Adipocyte (in vitro differentiated cells): Measurements from ENCODE around the gene ZNF462.

Source experiments
- DNase-seq: peaks from one replicate; pipeline ENCODE4 v3.0.0-alpha.2; 2015; ENCODE audit warnings: low read depth
- H3K27me3 ChIP-seq: replicated peaks from 2 replicates; pipeline ENCODE4 v1.7.0; 2013; ENCODE audit warnings: mild to moderate bottlenecking, low read length, moderate library complexity; ENCODE audit not compliant: control insufficient read depth, insufficient read depth
- H3K36me3 ChIP-seq: 2 replicates; pipeline ENCODE4 v1.7.0; 2013; ENCODE audit warnings: low read length, mild to moderate bottlenecking, moderate library complexity; ENCODE audit not compliant: control insufficient read depth, insufficient read depth, severe bottlenecking
- H3K4me1 ChIP-seq: 2 replicates; pipeline ENCODE4 v1.7.0; 2013; ENCODE audit warnings: mild to moderate bottlenecking, low read length, moderate library complexity; ENCODE audit not compliant: control insufficient read depth, insufficient read depth
- H3K4me3 ChIP-seq: 2 replicates; pipeline ENCODE4 v1.7.0; 2013; ENCODE audit warnings: mild to moderate bottlenecking, low read length, moderate library complexity
- H3K9ac ChIP-seq: 2 replicates; pipeline ENCODE4 v1.7.0; 2013; ENCODE audit warnings: mild to moderate bottlenecking, low read length, moderate library complexity
- H3K9me3 ChIP-seq: 2 replicates; pipeline ENCODE4 v1.7.0; 2013; ENCODE audit warnings: mild to moderate bottlenecking, low read length, moderate library complexity; ENCODE audit not compliant: control insufficient read depth

Gene ZNF462

DNA sequence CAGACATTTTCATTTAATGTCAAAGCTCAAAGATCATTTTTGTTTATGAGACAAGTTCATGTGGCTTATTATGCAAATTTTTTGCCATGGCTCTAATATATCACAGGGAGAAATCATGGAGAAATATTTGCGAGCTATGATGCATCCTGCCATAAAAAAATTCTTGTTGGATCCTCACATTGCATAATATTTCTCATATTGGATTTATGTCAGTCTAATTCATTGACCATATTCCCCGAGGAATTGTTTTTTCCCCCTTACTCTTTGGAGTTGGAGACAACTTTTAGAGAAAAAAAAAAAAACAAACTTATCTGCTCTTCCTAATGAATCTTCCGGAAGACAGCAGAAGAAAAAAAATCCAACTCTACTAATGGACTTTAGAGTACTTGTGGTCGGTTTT is 4.3 kb downstream of the ZNF462 start:
- H3K4me3 ChIP-seq = peak overlapping the region; percentile 37
- no peaks in the 10 kb centered on the region for H3K27me3 ChIP-seq
- no peak for DNase-seq
- H3K36me3 ChIP-seq = no peaks in the 10 kb centered on the region
- no peak overlapping the region for H3K9ac ChIP-seq
- H3K4me1 ChIP-seq = peaks cover 62% of the 10 kb centered on the region
- H3K9me3 ChIP-seq = no peaks in the 10 kb centered on the region

DNA sequence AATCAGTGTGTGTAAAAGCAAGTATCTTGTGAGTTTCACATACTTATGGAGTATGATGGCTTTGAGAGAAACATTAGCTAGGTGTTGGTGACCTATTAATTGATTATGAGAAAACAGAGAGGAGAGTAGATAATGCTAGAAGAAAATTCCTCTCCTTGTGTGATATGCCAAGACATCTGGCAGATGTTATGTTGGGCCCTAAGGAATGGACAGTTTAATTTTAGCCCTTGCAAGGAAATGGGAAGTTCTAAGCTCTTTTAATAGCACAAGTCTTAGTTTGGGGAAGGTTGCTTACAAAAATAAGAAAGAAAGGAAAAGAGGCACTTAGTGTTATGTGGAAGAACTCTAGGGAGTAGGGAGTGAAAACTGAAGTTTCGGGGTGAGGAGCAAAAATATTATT is 5.1 kb downstream of the ZNF462 start:
- H3K9me3 ChIP-seq = no peaks in the 10 kb centered on the region
- peaks cover 70% of the 10 kb centered on the region for H3K4me1 ChIP-seq
- no peak for DNase-seq
- no peaks in the 10 kb centered on the region for H3K36me3 ChIP-seq
- H3K4me3 ChIP-seq = peak overlapping the region; percentile 37
- no peaks in the 10 kb centered on the region for H3K27me3 ChIP-seq
- peak overlapping the region; percentile 59 for H3K9ac ChIP-seq

DNA sequence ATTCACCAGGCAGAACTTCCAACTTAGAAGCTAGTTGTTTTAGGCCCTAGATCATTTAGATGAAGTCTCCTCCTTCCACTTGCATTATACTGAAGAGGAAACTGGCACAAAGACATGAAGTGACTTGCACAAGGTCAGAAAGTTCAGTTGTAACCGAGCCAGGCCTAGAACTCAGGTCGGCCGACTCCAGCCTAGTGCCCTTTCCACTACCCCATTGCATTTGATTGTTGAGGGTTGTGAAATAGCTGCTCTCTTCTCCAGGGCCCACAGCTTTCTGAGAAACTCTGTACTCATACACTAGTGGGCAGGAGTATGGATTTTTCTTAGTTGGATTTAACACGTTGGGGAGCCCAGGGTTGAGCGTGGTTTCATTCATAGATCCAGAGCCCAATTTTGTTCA is 5.6 kb downstream of the ZNF462 start:
- Histone ChIP-seq H3K36me3 (no peaks in the 10 kb centered on the region), H3K4me3 (peak overlapping the region; percentile 37), H3K27me3 (no peaks in the 10 kb centered on the region), H3K9ac (peak overlapping the region; percentile 59), H3K4me1 (peaks cover 70% of the 10 kb centered on the region), H3K9me3 (no peaks in the 10 kb centered on the region)
- DNase-seq = peak; percentile 28

DNA sequence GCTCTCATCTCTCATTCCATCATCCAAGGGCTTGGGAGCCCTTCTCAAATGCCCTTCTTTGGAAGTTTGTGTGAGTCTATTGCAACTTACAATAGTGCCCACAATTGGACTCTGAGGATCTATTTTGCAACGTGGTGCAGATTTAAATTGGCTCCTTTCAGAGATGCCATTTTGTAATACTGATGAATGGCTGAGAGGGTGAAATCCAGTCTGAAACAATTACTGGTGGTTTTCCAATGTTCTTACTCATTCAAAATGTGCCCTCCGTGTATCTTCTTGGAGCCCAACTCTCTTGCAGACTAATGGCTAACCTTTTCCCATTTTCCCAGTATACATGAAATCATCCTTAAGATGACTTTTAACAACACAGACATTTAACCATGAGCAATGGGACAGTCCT is 6.1 kb downstream of the ZNF462 start:
- Histone ChIP-seq H3K4me3 (peak overlapping the region; percentile 37), H3K4me1 (peaks cover 70% of the 10 kb centered on the region), H3K9me3 (no peaks in the 10 kb centered on the region), H3K27me3 (no peaks in the 10 kb centered on the region), H3K36me3 (no peaks in the 10 kb centered on the region), H3K9ac (peak overlapping the region; percentile 62)
- DNase-seq = no peak

DNA sequence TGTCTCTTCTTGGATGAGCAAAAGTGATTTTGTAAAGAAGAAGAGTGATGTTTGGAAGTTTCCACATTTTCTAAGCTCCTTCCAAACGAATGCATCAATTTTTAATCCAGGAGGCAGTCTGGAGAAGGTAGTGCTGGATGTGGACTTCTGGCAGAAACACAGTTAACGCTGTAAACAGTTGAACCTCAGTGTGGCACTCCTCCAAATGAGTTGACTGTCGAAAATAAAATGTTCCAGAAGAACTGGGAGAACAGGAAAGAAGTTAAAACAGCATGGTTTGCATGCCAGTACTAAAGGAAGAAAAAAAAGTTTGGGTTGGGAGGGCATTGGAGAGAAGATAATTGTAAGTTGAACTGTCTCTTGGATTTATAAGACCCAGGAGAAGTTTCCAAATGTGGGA is 6.5 kb downstream of the ZNF462 start:
- Histone ChIP-seq H3K9me3 (no peaks in the 10 kb centered on the region), H3K27me3 (no peaks in the 10 kb centered on the region), H3K4me1 (peaks cover 70% of the 10 kb centered on the region), H3K36me3 (no peaks in the 10 kb centered on the region), H3K9ac (peak overlapping the region; percentile 62), H3K4me3 (peak overlapping the region; percentile 37)
- peak; percentile 25 for DNase-seq

DNA sequence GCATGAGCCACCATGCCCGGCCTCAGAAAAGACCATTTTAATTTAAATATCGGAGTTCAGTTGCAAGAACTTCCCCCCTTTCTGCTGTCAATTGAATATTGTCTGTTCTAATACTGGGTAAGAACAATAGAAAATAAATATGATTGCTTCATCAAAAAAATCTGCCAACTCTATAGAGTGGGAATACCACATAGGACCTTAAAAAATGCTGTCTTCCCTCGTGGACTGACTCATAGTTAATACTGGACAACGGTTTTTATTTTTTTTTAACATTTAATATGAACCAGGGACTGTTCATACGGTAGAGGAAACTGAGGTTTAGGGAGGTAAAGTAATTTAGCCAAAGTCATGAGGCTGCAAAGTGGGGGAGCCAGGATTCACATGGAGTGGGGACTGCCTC is 9.7 kb downstream of the ZNF462 start:
- no peak overlapping the region for H3K9ac ChIP-seq
- no peaks in the 10 kb centered on the region for H3K36me3 ChIP-seq
- no peaks in the 10 kb centered on the region for H3K9me3 ChIP-seq
- no peak overlapping the region for H3K4me3 ChIP-seq
- peaks cover 54% of the 10 kb centered on the region for H3K4me1 ChIP-seq
- no peaks in the 10 kb centered on the region for H3K27me3 ChIP-seq
- DNase-seq = no peak

DNA sequence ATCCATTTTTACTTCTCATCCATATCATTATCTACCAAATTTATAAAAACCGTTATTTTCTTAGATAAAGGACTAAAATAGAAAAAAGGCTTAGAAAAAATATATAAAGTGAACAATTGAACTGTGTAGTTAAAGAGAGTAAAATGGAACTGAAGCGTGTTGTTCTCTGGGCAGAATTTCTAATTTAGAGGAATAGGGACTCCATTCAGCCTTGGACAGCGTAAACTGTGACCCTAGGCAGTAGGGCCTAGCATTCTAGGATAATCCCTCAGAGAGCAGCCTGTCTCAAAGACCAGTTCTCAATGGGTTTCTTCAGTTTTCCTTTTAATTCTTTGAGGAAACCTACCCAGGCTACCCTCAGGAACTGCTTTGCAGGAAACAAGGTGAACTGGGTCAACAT is 11.1 kb downstream of the ZNF462 start:
- Histone ChIP-seq H3K9me3 (no peaks in the 10 kb centered on the region), H3K36me3 (no peaks in the 10 kb centered on the region), H3K27me3 (no peaks in the 10 kb centered on the region), H3K9ac (no peak overlapping the region), H3K4me1 (peaks cover 49% of the 10 kb centered on the region), H3K4me3 (no peak overlapping the region)
- DNase-seq = no peak

DNA sequence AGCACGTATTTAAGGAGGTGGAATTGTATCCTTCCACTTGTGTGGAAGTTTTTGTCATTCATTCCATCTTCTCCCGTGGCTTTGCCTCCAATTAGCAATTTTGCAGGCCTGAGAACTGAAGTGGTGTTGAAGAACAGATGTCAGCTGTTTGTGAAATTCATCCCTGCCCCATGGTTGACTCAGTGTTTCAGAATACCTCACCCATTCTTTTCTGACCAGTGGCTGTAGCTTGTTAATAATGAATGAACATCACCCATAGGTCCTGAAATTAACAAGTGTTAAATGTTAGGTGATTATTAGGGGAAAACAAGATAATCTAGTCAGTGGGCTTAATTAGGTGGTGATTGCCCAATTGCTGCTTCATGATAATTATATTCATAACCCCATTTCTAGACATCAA is 11.7 kb downstream of the ZNF462 start:
- Histone ChIP-seq H3K27me3 (no peaks in the 10 kb centered on the region), H3K4me1 (peaks cover 50% of the 10 kb centered on the region), H3K9ac (no peak overlapping the region), H3K4me3 (no peak overlapping the region), H3K36me3 (no peaks in the 10 kb centered on the region), H3K9me3 (no peaks in the 10 kb centered on the region)
- no peak for DNase-seq

DNA sequence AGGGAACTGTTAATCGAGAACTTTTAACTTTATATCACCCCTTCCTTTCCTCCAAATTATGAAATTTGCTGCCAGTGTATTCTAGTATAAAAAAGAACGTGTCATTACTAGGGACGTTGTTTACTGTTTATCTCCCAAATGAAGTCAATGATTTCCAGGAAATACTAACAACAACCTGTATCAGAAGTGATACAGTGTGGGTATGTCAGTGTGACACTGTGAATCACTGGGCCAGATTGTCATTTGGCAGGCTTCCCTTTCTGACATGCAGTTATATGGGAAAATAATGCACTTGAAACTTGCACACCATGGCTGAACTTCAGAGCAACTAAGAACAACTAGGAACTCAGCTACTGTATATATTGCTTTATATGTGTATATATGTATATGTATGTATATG is 12.6 kb downstream of the ZNF462 start:
- DNase-seq = no peak
- no peaks in the 10 kb centered on the region for H3K9me3 ChIP-seq
- no peak overlapping the region for H3K9ac ChIP-seq
- no peaks in the 10 kb centered on the region for H3K36me3 ChIP-seq
- H3K4me1 ChIP-seq = peaks cover 49% of the 10 kb centered on the region
- no peaks in the 10 kb centered on the region for H3K27me3 ChIP-seq
- H3K4me3 ChIP-seq = no peak overlapping the region

DNA sequence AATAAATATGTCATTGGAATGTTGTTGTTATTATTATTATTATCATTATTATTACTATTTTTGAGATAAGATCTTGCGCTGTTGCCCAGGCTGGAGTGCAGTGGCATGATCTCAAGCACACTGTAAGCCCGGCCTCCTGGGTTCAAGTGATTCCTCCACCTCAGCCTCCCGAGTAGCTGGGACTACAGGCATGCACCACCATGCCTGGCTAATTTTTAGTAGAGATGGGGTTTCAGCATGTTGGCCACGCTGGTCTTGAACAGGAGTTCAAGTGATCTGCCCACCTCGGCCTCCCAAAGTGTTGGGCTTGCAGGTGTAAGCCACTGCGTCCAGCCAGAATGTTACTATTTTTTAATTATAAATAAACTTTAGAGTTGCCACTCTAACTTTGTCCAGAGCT is 14.4 kb downstream of the ZNF462 start:
- H3K9me3 ChIP-seq = no peaks in the 10 kb centered on the region
- no peaks in the 10 kb centered on the region for H3K27me3 ChIP-seq
- H3K9ac ChIP-seq = no peak overlapping the region
- no peak for DNase-seq
- peaks cover 43% of the 10 kb centered on the region for H3K4me1 ChIP-seq
- no peak overlapping the region for H3K4me3 ChIP-seq
- no peaks in the 10 kb centered on the region for H3K36me3 ChIP-seq

DNA sequence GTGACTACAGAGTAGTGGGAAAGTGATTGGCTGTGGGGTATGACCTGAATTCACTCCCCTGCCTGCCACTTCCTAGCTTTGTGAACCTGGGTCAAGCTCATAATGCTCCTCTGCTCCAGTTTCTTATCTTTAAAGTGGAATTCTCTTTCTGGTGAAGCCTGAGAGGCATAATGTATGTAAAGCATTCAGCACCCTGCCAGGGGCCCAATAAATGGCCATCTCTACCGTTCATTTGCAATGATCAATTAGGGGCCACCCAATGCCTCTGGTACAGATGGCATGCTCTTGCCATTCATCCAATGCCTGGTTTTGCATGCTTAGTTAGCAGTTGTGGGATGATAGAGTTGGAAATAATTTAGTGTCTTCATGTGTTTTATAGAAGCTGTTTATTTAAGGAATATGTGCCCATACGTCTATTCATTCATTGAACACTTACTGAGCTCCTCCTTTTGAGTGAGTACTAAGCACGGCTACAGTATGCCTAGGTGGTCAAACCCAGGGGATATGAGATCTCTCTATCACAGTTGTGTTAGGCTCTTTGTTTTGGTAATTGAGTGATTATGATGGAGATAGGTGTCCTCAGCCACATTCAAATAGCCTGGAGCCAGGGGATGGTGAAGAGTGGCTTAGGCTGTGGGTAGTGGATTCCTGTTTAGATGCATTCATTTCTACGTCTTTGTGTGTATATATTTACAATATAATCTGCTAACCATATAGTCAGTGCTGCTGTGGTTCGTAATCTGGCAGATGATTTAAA is 15.3 kb downstream of the ZNF462 start:
- no peak for DNase-seq
- Histone ChIP-seq H3K4me1 (peaks cover 36% of the 10 kb centered on the region), H3K9ac (no peak overlapping the region), H3K9me3 (no peaks in the 10 kb centered on the region), H3K27me3 (no peaks in the 10 kb centered on the region), H3K36me3 (no peaks in the 10 kb centered on the region), H3K4me3 (no peak overlapping the region)

DNA sequence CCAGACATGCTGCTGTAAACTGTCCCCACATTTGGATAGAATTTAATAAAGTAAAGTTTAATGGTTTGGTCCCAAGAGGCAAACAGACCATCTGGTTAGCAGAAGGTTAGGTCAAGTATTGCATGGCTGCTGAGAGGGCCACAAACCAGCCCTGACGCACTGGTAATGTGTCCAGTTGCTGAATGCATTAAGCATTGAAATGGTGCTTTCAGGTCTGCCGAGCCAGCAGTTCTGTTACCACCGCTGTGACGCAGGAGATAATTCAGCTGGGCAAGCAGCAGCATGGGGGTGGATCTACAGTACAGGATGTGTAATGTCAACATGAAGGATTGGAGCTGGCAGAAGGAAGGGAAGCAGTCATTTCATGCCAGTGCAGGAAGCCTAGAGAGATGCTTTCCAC is 16.0 kb downstream of the ZNF462 start:
- H3K9ac ChIP-seq = no peak overlapping the region
- peaks cover 36% of the 10 kb centered on the region for H3K4me1 ChIP-seq
- peak; percentile 45 for DNase-seq
- H3K4me3 ChIP-seq = no peak overlapping the region
- H3K9me3 ChIP-seq = no peaks in the 10 kb centered on the region
- H3K36me3 ChIP-seq = no peaks in the 10 kb centered on the region
- H3K27me3 ChIP-seq = no peaks in the 10 kb centered on the region
